Measurements from ENCODE around the gene SINHCAF. TPM values are rescaled to one million over a fixed set of nuclear protein-coding genes. Genes with fewer than 3 reads are reported as not detected.

The SINHCAF gene
- total RNA-seq, 1 donor from 2014 or later, result 157 TPM

- DNase-seq, result no peak
- peak; percentile 0 for ATAC-seq (ENCODE audit: low read depth)
- no peak for TF ChIP-seq CTCF (IDR thresholded peaks at IDR 0.05)
- H3K4me1 Mint-ChIP-seq, result peaks cover 35% of the 10 kb centered on the region
- H3K36me3 Mint-ChIP-seq (ENCODE audit: low read depth), result peaks cover 19% of the 10 kb centered on the region
- peak overlapping the region; percentile 97 for H3K27ac Mint-ChIP-seq
- CTCF ChIA-PET, result no interaction called here
- H3K4me3 Mint-ChIP-seq, result peak overlapping the region; percentile 96
- no peaks in the 10 kb centered on the region for H3K9me3 Mint-ChIP-seq
- H3K27me3 Mint-ChIP-seq, result no peaks in the 10 kb centered on the region
- intact Hi-C loops (cut with micrococcal nuclease), result loop anchor here (2.0 to 10.0 kb wide), 5 partner anchors 402 to 1941 kb away; partner anchors contain the start of genes AMN1 and ERGIC2
- POLR2A ChIA-PET, result interaction anchor here (0.6 to 6.1 kb wide), 11 partner anchors 9 to 1430 kb away, joined by 3 to 116 read pairs (median 5); partner anchors contain the start of gene YARS2
Measured at GRCh38 chr12:31325524-31325875, 450 bp downstream of the SINHCAF start.

GRCh38 chr12:31324845-31325523 is 966 bp downstream of the SINHCAF start:
- ATAC-seq (ENCODE audit: low read depth) (no peak), DNase-seq (peak; percentile 48)
- Mint-ChIP-seq H3K36me3 (ENCODE audit: low read depth) (peaks cover 19% of the 10 kb centered on the region), H3K9me3 (no peaks in the 10 kb centered on the region), H3K4me3 (peak overlapping the region; percentile 96), H3K27ac (peak overlapping the region; percentile 97), H3K4me1 (peaks cover 40% of the 10 kb centered on the region), H3K27me3 (no peaks in the 10 kb centered on the region)
- CTCF ChIA-PET, result no interaction called here
- POLR2A ChIA-PET, result interaction anchor here (0.6 to 6.1 kb wide), 3 partner anchors 8 to 26 kb away, joined by 3 to 116 read pairs (median 7); no protein-coding TSS in a partner anchor
- intact Hi-C loops (cut with micrococcal nuclease), result loop anchor here (2.0 to 10.0 kb wide), 5 partner anchors 402 to 1940 kb away; partner anchors contain the start of genes AMN1 and ERGIC2
- no peak for TF ChIP-seq CTCF (IDR thresholded peaks at IDR 0.05)

- Mint-ChIP-seq H3K27me3 (no peaks in the 10 kb centered on the region), H3K36me3 (ENCODE audit: low read depth) (peaks cover 19% of the 10 kb centered on the region), H3K4me3 (peak overlapping the region; percentile 96), H3K4me1 (peaks cover 47% of the 10 kb centered on the region), H3K27ac (peak overlapping the region; percentile 97), H3K9me3 (no peaks in the 10 kb centered on the region)
- ChIA-PET CTCF (no interaction called here), POLR2A (interaction anchor here (6.1 kb wide), 1 partner anchor 25 kb away, joined by 116 read pairs; no protein-coding TSS in a partner anchor)
- intact Hi-C loops (cut with micrococcal nuclease), result loop anchor here (2.0 to 10.0 kb wide), 3 partner anchors 641 to 1939 kb away; partner anchors contain the start of gene ERGIC2
- peak; percentile 73 for DNase-seq
- no peak for TF ChIP-seq CTCF (IDR thresholded peaks at IDR 0.05)
- peak; percentile 58 for ATAC-seq (ENCODE audit: low read depth)
Measured at GRCh38 chr12:31324116-31324844, 1.7 kb downstream of the SINHCAF start.

GRCh38 chr12:31323391-31324115 is 2.4 kb downstream of the SINHCAF start:
- ATAC-seq (ENCODE audit: low read depth) (peak; percentile 19), DNase-seq (peak; percentile 71)
- H3K27me3 Mint-ChIP-seq, result no peaks in the 10 kb centered on the region
- peak overlapping the region; percentile 96 for H3K4me3 Mint-ChIP-seq
- POLR2A ChIA-PET, result interaction anchor here (0.6 to 6.1 kb wide), 3 partner anchors 25 to 313 kb away, joined by 3 to 116 read pairs (median 4); no protein-coding TSS in a partner anchor
- H3K9me3 Mint-ChIP-seq, result no peaks in the 10 kb centered on the region
- TF ChIP-seq CTCF (IDR thresholded peaks at IDR 0.05), result no peak
- peaks cover 54% of the 10 kb centered on the region for H3K4me1 Mint-ChIP-seq
- CTCF ChIA-PET, result interaction anchor here (1.5 kb wide), 1 partner anchor 25 kb away, joined by 3 read pairs; no protein-coding TSS in a partner anchor
- peaks cover 19% of the 10 kb centered on the region for H3K36me3 Mint-ChIP-seq (ENCODE audit: low read depth)
- intact Hi-C loops (cut with micrococcal nuclease), result loop anchor here (2.0 to 10.0 kb wide), 3 partner anchors 641 to 1939 kb away; partner anchors contain the start of gene ERGIC2
- H3K27ac Mint-ChIP-seq, result peak overlapping the region; percentile 97

Measured in activated B cell treated with CpG ODN at 0.5 μM for 24 hours (primary cell).